ENCODE data around the gene CEP164.
"Not testable (repeated sequence)": the region's sequence is repeated elsewhere in the genome, so short reads cannot be mapped to it uniquely, and the experiment has no call there.

Gene CEP164

GRCh38 chr11:117369534-117369933 is 41.9 kb downstream of the CEP164 start:
- no peak for DNase-seq

GRCh38 chr11:117371453-117371852 is 43.8 kb downstream of the CEP164 start:
- DNase-seq = peak; percentile 1

- no peak for DNase-seq
Observed at GRCh38 chr11:117374316-117375055, 46.8 kb downstream of the CEP164 start.

DNA sequence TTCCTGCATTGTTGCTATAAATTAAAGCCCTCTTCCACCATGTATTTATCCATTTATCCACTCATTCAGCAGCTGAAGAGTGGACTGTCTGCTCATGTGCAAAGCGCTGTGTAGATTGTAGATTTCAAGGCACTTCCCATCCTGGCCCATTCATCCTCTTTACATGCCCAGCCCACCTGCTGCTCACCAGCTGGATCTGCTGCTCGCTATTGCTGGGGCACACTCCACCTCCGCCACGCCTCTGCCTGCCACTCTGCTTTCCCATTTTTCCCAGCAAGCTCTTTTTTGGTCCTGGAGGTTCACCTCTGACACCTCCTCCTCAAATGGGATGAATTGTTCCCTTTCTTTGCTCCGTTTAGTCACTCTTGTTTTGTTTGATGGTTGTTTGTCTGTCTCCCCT is 48.3 kb downstream of the CEP164 start:
- no peak for DNase-seq

DNA sequence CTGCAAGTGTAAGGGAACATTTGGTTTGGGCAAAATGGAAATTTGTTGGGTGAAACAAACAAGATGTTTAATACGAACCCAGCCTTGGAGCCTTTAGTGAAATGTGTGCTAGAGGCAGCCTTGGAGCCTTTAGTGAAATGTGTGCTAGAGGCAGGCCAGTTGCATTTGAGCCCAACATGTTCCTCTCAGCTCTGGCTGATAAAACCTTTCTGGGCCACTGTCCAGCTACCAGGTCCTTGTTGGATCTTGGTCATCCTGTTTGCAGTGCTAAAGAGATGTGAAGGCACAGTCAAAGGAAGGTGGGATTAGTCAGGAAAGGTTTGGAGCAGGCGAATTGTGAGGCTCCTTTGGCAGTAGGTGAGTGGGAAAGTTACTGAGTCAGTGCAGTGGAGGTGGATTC is 48.9 kb downstream of the CEP164 start:
- no peak for DNase-seq

- no peak for DNase-seq
Observed at GRCh38 chr11:117378976-117379865, 51.6 kb downstream of the CEP164 start.

- DNase-seq = no peak
Observed at GRCh38 chr11:117380676-117381075, 53.0 kb downstream of the CEP164 start.

- DNase-seq = no peak
Observed at GRCh38 chr11:117381481-117382387, 54.1 kb downstream of the CEP164 start.

GRCh38 chr11:117382746-117383145 is 55.1 kb downstream of the CEP164 start:
- no peak for DNase-seq

DNA sequence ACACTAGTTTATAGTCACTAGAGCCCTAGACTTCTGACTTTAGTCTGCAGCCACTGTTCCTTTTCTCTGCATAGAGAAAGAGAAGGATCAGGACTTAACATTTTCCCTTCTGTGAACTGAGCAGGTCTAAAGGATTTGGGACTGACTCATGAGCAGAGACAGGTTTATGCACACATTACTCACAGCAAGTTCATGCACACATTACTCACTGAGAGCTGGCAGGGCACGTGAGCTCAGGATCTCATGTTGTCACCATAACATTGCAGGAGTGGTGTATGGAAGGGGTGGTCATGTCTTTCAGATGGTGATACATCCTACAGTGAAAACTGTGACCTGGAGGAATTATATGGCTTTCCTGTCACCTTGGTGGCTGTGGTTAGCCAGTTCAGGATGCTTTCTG is 56.4 kb downstream of the CEP164 start:
- peak; percentile 84 for DNase-seq

DNA sequence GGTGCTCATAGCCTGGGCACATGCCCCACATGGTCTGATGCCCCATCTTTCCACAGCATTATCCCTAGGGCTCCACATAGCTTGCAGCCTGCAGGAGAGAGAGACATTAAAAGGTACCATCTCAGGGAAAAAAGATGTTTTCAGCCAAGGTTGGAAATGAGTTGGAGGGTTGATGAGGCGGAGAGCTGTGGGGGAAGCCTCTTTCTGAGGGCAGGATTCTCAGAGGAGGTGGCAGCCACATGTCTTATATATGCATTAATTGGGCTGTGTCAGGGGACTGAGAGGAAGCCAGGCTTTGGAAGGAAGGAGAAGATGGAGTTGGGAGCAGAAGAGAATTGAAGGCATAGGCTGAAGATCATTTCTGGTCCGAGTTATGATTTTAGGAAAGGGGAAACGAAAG is 57.8 kb downstream of the CEP164 start:
- no peak for DNase-seq

- no peak for DNase-seq
Observed at GRCh38 chr11:117385906-117386305, 58.3 kb downstream of the CEP164 start.

- no peak for DNase-seq
Observed at GRCh38 chr11:117387992-117388755, 60.5 kb downstream of the CEP164 start.

DNA sequence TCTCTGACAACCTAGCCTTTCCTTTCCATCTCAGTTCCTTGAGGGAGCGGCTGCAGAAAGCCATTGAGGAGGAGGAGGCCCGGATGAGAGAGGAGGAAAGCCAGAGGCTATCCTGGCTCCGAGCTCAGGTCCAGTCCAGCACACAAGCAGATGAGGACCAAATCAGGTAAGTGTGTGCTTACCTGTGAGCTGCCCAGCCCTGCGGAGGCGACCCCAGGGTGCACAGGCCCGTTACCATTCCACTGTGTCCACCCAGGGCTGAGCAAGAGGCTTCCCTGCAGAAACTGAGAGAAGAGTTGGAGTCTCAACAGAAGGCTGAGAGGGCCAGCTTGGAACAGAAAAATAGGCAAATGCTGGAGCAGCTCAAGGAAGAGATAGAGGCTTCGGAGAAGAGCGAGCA is 63.1 kb downstream of the CEP164 start:
- DNase-seq = no peak

GRCh38 chr11:117391181-117391580 is 63.5 kb downstream of the CEP164 start:
- DNase-seq = no peak

DNA sequence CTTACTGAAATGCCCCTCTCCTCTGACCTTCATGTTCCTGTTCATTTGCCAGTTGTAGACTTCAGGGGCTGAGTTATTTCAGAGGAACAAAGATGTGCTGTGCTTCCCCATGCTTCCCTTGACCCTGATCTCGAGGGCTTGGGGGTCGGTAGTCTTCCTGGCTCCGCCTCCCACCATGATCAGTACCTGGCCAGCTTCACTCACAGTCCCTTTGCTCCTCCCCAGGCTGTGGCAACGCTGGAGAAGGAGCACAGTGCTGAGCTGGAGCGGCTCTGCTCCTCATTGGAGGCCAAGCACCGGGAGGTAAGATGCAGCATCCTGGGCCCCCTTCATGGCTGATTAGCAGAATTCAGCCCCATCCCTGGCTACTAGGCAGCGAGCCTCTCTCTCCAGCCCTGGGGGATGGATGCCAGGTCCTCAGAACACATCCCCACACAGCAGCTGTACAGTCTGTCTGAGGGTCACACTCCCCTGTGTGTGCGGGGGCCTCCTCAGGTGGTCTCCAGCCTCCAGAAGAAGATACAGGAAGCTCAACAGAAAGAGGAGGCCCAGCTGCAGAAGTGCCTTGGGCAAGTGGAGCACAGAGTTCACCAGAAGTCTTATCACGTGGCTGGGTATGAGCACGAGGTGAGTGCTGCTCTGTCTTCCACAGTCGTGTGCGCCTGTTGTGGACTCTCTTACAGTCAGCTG is 64.5 kb downstream of the CEP164 start:
- no peak for DNase-seq

- no peak for DNase-seq
Observed at GRCh38 chr11:117392979-117393378, 65.3 kb downstream of the CEP164 start.

DNA sequence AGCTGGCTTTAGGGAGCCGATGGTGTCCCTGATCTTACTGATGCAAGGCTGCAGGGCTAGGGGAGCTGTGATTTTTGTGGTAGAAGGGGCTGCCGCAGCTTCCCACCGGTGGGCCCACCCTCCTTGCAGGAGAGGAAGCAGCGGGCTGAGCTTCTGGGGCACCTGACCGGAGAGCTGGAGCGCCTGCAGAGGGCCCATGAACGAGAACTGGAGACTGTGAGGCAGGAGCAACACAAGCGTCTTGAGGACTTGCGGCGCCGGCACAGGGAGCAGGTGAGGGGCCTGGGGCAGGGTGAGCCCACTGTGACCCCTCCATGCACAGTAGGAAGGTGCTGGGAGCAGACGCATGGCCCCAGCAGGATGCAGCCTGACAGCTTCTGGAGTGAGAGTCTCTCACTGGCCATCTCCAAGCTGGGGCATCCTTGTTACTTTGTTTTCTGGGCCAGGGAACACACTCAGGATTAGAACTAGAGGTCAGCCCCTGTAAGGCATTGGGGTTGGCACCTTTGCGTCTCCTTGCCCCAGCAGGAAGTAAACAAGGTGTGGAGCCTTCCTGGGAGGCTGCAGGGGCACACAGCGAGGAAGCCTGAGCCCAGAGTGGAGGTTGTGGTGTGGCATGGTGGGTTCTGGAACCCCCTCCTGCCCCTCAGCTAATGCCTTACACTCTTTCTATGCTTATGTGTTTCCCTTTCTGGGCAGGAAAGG is 66.7 kb downstream of the CEP164 start:
- no peak for DNase-seq

DNA sequence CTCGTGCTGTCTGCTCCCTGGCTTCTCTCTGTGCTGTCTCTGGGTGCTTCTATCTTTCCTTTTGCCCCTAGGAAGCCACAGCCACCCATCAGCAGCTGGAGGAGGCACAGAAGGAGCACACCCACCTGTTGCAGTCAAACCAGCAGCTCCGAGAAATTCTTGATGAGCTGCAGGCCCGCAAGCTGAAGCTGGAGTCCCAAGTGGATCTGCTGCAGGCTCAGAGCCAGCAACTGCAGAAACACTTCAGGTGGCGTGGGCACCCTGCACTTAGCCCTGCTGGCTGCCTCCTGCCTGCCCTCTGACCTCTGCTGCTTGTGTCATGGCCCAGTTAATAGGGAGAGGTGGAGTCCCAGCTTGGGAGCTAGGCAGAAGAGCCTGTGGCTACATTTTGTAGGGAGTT is 67.8 kb downstream of the CEP164 start:
- no peak for DNase-seq

GRCh38 chr11:117396970-117397369 is 69.3 kb downstream of the CEP164 start:
- no peak for DNase-seq

- DNase-seq = not testable (repeated sequence)
Observed at GRCh38 chr11:117398618-117399017, 71.0 kb downstream of the CEP164 start.

Measured in 8988T (cell line).